Fibroblast of lung (primary cell): ENCODE measurements around the gene FZD8. TPM values are rescaled to one million over a fixed set of nuclear protein-coding genes. Genes with fewer than 3 reads are reported as not detected.

ENCODE experiments used
- DNase-seq, 2 donors: peaks; one replicate each; pipeline versions ENCODE4 v3.0.0 to v3.0.0-alpha.2; 2010; ENCODE audit warnings: low read depth in 2 of 2
- H2AFZ ChIP-seq: 2 replicates; pipeline ENCODE4 v1.5.1; 2012; ENCODE audit warnings: low read length, control low read depth, inconsistent platforms
- H3K27ac ChIP-seq: 2 replicates; pipeline ENCODE4 v1.5.1; 2011; ENCODE audit warnings: low read length, control low read depth; ENCODE audit not compliant: insufficient read depth
- H3K27me3 ChIP-seq: 2 replicates; pipeline ENCODE4 v1.5.1; 2011; ENCODE audit warnings: mild to moderate bottlenecking, low read length; ENCODE audit not compliant: control insufficient read depth, insufficient read depth
- H3K36me3 ChIP-seq: 2 replicates; pipeline ENCODE4 v1.5.1; 2011; ENCODE audit warnings: low read length; ENCODE audit not compliant: control insufficient read depth, insufficient read depth
- H3K4me1 ChIP-seq: 2 replicates; pipeline ENCODE4 v1.5.1; 2011; ENCODE audit warnings: low read length; ENCODE audit not compliant: control insufficient read depth, insufficient read depth; ENCODE audit errors: extremely low read depth
- H3K4me2 ChIP-seq: 2 replicates; pipeline ENCODE4 v1.5.1; 2011; ENCODE audit warnings: low read length, control low read depth; ENCODE audit not compliant: insufficient read depth; ENCODE audit errors: extremely low read depth
- H3K4me3 ChIP-seq, 4 experiments: fragments of 200-600 bp in 1 of 4; sonication (generic) in 1 of 4; replicated peaks in 1 of 4; 2 replicates each; pipeline ENCODE4 v1.5.1; 2011 to 2016; ENCODE audit warnings: low read length in 4 of 4, low read depth in 3 of 4, mild to moderate bottlenecking in 3 of 4, control low read depth in 2 of 4, inconsistent platforms in 1 of 4, mixed read lengths in 1 of 4; ENCODE audit not compliant: insufficient read depth in 1 of 4; ENCODE audit errors: control extremely low read depth in 1 of 4
- H3K79me2 ChIP-seq: 2 replicates; pipeline ENCODE4 v1.5.1; 2012; ENCODE audit warnings: mild to moderate bottlenecking, low read length, inconsistent platforms; ENCODE audit not compliant: control insufficient read depth, insufficient read depth
- H3K9ac ChIP-seq: 2 replicates; pipeline ENCODE4 v1.5.1; 2011; ENCODE audit warnings: mild to moderate bottlenecking, low read length, control low read depth; ENCODE audit not compliant: insufficient read depth
- H3K9me3 ChIP-seq: 2 replicates; pipeline ENCODE4 v1.5.1; 2012; ENCODE audit warnings: low read depth, low read length; ENCODE audit not compliant: control insufficient read depth, insufficient read depth
- H4K20me1 ChIP-seq: 2 replicates; pipeline ENCODE4 v1.5.1; 2011; ENCODE audit warnings: low read length; ENCODE audit not compliant: control insufficient read depth, insufficient read depth; ENCODE audit errors: extremely low read depth
- EZH2 ChIP-seq: IDR thresholded peaks from 2 replicates; pipeline ENCODE4 v1.5.1; 2012; ENCODE audit warnings: low read length, control low read depth, mild to moderate bottlenecking; ENCODE audit errors: missing control alignments
- polyA plus RNA-seq, 2 donors: library from polyadenylated mRNA; depleted of rRNA in 1 of 2; stranded (reverse) in 1 of 2; unstranded in 1 of 2; fragments of >200 nt; gene quantifications; 2 replicates each; pipeline ENCODE4 v1.2.1, GENCODE V29; 2011 to 2012; ENCODE audit warnings: missing spikeins in 1 of 2
- total RNA-seq: library from RNA; depleted of rRNA; stranded (reverse); fragments of >200 nt; gene quantifications from 2 replicates; pipeline ENCODE4 v1.2.1, GENCODE V29; 2014
- TF ChIP-seq, protein P1 (sequence below), 2 donors: IDR thresholded peaks in 1 of 2; conservative IDR thresholded peaks in 1 of 2; 1 replicate in 1 of 2; 2 replicates in 1 of 2; pipeline ENCODE4 v1.5.1; 2011 to 2012; ENCODE audit warnings: low read length in 2 of 2, control low read depth in 1 of 2, inconsistent platforms in 1 of 2, low read depth in 1 of 2, mild to moderate bottlenecking in 1 of 2

The FZD8 gene
- total and polyA plus RNA-seq, 2 donors (not counting 1 experiment from before 2014, with no cell fraction given), result 0.12 to 0.66 TPM

DNA sequence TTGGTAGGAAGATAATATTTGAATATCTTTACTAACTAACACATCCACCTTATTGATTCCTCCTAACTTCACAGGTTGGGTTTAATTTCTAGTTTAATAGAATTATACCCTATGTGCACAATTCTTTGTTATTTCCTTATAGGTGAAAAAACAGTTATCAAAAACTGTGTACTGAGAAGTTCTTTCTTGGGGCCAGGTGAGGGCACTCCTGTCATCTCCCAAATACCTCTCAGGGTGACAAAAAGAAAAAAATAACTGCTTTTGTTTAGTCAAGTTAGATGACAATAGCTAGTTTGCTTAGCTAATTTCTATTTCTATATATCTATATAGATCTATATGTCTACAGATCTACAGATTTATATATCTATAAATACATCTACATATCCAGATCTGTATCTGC, 10.1 kb downstream of the FZD8 start:
- DNase-seq, result no peak
- Histone ChIP-seq H3K36me3 (no peaks in the 10 kb centered on the region), H3K27me3 (no peaks in the 10 kb centered on the region), H4K20me1 (no peaks in the 10 kb centered on the region), H3K27ac (no peak overlapping the region), H3K4me1 (peaks cover under 1% of the 10 kb centered on the region), H3K9me3 (no peaks in the 10 kb centered on the region), H3K4me2 (no peak overlapping the region), H3K4me3 (no peak overlapping the region), H3K9ac (no peak overlapping the region), H3K79me2 (no peaks in the 10 kb centered on the region), H2AFZ (no peak overlapping the region)
- TF ChIP-seq EZH2, result no peak
- TF ChIP-seq, protein P1, sequence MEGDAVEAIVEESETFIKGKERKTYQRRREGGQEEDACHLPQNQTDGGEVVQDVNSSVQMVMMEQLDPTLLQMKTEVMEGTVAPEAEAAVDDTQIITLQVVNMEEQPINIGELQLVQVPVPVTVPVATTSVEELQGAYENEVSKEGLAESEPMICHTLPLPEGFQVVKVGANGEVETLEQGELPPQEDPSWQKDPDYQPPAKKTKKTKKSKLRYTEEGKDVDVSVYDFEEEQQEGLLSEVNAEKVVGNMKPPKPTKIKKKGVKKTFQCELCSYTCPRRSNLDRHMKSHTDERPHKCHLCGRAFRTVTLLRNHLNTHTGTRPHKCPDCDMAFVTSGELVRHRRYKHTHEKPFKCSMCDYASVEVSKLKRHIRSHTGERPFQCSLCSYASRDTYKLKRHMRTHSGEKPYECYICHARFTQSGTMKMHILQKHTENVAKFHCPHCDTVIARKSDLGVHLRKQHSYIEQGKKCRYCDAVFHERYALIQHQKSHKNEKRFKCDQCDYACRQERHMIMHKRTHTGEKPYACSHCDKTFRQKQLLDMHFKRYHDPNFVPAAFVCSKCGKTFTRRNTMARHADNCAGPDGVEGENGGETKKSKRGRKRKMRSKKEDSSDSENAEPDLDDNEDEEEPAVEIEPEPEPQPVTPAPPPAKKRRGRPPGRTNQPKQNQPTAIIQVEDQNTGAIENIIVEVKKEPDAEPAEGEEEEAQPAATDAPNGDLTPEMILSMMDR (conservative IDR thresholded peaks at IDR 0.05 in 1 of 2, IDR thresholded peaks at IDR 0.05 in 1 of 2; ENCODE audit: low read depth in 1 of 2, low read length in 2 of 2), result no peak

DNA sequence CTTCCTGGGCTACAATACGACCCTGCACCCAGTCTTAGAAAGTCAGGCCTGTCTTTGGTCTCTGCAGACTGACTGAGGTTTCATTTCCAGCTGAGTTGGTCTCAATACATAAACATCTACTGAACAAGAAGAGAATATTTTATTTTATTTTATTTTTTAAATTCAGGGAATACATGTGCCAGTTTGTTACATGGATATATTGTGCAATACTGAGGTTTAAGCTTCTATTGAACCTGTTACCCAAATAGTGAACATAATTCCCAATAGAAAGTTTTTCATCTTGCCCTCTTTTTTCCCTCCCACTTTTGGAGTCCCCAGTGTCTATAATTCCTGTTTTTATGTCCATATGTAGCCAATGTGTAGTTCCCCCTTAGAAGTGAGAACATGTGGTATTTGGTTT, 10.7 kb downstream of the FZD8 start:
- TF ChIP-seq, protein P1 (conservative IDR thresholded peaks at IDR 0.05 in 1 of 2, IDR thresholded peaks at IDR 0.05 in 1 of 2; ENCODE audit: low read depth in 1 of 2, low read length in 2 of 2), result no peak
- no peak for TF ChIP-seq EZH2
- no peak for DNase-seq
- no peak overlapping the region for H3K27ac ChIP-seq
- H3K36me3 ChIP-seq, result no peaks in the 10 kb centered on the region
- no peak overlapping the region for H3K4me2 ChIP-seq
- H3K4me1 ChIP-seq, result peaks cover 4% of the 10 kb centered on the region
- H3K9me3 ChIP-seq, result no peaks in the 10 kb centered on the region
- no peak overlapping the region for H2AFZ ChIP-seq
- no peaks in the 10 kb centered on the region for H3K27me3 ChIP-seq
- no peaks in the 10 kb centered on the region for H3K79me2 ChIP-seq
- no peak overlapping the region for H3K9ac ChIP-seq
- H3K4me3 ChIP-seq, result no peak overlapping the region
- H4K20me1 ChIP-seq, result no peaks in the 10 kb centered on the region

DNA sequence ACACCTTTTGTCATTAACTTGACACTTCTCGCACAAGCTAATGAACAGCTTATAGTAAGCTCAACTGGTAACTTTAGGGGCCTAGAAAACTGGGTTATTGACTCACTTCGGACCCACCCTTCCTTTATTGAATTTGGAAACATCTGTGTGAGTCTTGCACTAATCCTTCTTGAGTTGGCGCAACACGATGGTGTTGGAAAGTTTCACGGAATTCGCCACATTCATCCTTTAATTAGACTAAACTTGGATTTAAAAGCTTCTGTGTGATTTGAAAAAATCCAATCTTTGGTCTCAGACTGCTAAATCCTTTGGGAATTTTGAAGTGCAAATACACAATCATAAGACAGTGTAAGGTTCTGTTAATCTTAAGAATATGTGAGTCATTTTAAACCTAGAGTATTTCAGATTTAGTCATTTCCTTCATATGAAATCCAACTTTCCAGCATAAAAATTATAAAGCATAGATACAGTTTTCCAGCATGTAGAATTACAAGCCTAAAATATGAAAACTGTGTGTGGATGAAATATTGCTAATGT, 15.1 kb downstream of the FZD8 start:
- Histone ChIP-seq H3K4me1 (peaks cover 4% of the 10 kb centered on the region), H3K27ac (no peak overlapping the region), H4K20me1 (no peaks in the 10 kb centered on the region), H3K27me3 (no peaks in the 10 kb centered on the region), H3K9me3 (no peaks in the 10 kb centered on the region), H3K4me3 (no peak overlapping the region), H3K4me2 (no peak overlapping the region), H3K79me2 (no peaks in the 10 kb centered on the region), H2AFZ (no peak overlapping the region), H3K9ac (no peak overlapping the region), H3K36me3 (no peaks in the 10 kb centered on the region)
- peak; percentile 21 to 49 for DNase-seq
- TF ChIP-seq EZH2, result no peak
- TF ChIP-seq, protein P1 (conservative IDR thresholded peaks at IDR 0.05 in 1 of 2, IDR thresholded peaks at IDR 0.05 in 1 of 2; ENCODE audit: low read depth in 1 of 2, low read length in 2 of 2), result no peak
